Left ventricle myocardium superior (tissue), 1 donor: ENCODE data around the gene GPX7. TPM values are rescaled to one million over a fixed set of nuclear protein-coding genes. Genes with fewer than 3 reads are reported as not detected.
"Not testable (repeated sequence)": the region's sequence is repeated elsewhere in the genome, so short reads cannot be mapped to it uniquely, and the experiment has no call there.

Experiments
- ATAC-seq: fragments of 200-7000 bp; cut with Tn5 transposase; one replicate; pipeline ENCODE4 v1.9.1; 2020; ENCODE audit warnings: mild to moderate bottlenecking, moderate library complexity
- DNase-seq: peaks from one replicate; pipeline ENCODE4 v3.0.0-alpha.2; 2020
- intact Hi-C: fragments of 100-400 bp; cut with micrococcal nuclease; formaldehyde crosslinking; loops from one replicate; pipeline ENCODE4 v1.11.0; 2022
- long read RNA-seq: library from polyadenylated mRNA; unstranded; transcript quantifications from one replicate; pipeline ENCODE4 v2.0.0, GENCODE V29; 2021
- total RNA-seq: library from RNA; stranded (reverse); fragmentation: NEBNext Ultra II Directional; extraction: Animal tissue kit (Norgen Biotek cat#: 25700); gene quantifications from one replicate; pipeline ENCODE4 v1.2.1, GENCODE V29; 2021
- donor health status: DM: no; HTN: yes; CAD: no; lungs with severe emphysema.

Gene GPX7
- total RNA-seq: 4.2 TPM
- long read RNA-seq, transcript GPX7-201 (3 exons, 1,228 nt): major isoform, 5 of 7 reads
- long read RNA-seq, partial matches to known transcripts: 0 of 7 reads
- long read RNA-seq, other reads (novel, unspliced or antisense): 2 of 7 reads

GRCh38 chr1:52601991-52602855 is at the start of gene GPX7:
Gene GPX7 (plus strand): TSS chr1:52602371. CDS start chr1:52602410, 39 bp downstream.
- ATAC-seq: peak; percentile 81
- intact Hi-C loops: no loop called here
- DNase-seq: peak; percentile 62

GRCh38 chr1:52552505-52553361 is 49.4 kb upstream of the GPX7 start, which contains the start of gene TUT4:
Gene TUT4 (minus strand): TSS chr1:52553092. CDS start chr1:52526280, 26,812 bp downstream.
- ATAC-seq (peak; percentile 90), DNase-seq (peak; percentile 86)
- intact Hi-C loops: no loop called here

- DNase-seq (peak; percentile 91), ATAC-seq (peak; percentile 94)
- intact Hi-C loops: no loop called here
These were observed 48.6 kb upstream of the GPX7 start for GRCh38 chr1:52553362-52554266.

- no peak for ATAC-seq
- intact Hi-C loops: no loop called here
- no peak for DNase-seq
These were observed 47.9 kb upstream of the GPX7 start for GRCh38 chr1:52554267-52554640.

- intact Hi-C loops: no loop called here
- ATAC-seq (no peak), DNase-seq (no peak)
These were observed 47.4 kb upstream of the GPX7 start for GRCh38 chr1:52554756-52555155.

GRCh38 chr1:52556641-52557360 is 45.4 kb upstream of the GPX7 start:
- DNase-seq (no peak), ATAC-seq (no peak)
- intact Hi-C loops: no loop called here

GRCh38 chr1:52558941-52559340 is 43.2 kb upstream of the GPX7 start:
- ATAC-seq: no peak
- intact Hi-C loops: no loop called here

GRCh38 chr1:52559875-52560274 is 42.3 kb upstream of the GPX7 start:
- intact Hi-C loops: no loop called here
- no peak for ATAC-seq
- DNase-seq: no peak

More at GRCh38 chr1:52558941-52559340, 43.2 kb upstream of the GPX7 start:
- no peak for DNase-seq

- ATAC-seq (no peak), DNase-seq (no peak)
- intact Hi-C loops: no loop called here
These were observed 39.4 kb upstream of the GPX7 start for GRCh38 chr1:52562766-52563165.

GRCh38 chr1:52567943-52568342 is 34.2 kb upstream of the GPX7 start:
- no peak for DNase-seq
- intact Hi-C loops: no loop called here
- ATAC-seq: no peak

GRCh38 chr1:52569449-52570210 is 32.5 kb upstream of the GPX7 start:
- no peak for ATAC-seq
- intact Hi-C loops: no loop called here
- DNase-seq: no peak

GRCh38 chr1:52571783-52572182 is 30.4 kb upstream of the GPX7 start:
- ATAC-seq: no peak
- intact Hi-C loops: no loop called here
- no peak for DNase-seq

- ATAC-seq: no peak
- no peak for DNase-seq
- intact Hi-C loops: no loop called here
These were observed 29.8 kb upstream of the GPX7 start for GRCh38 chr1:52572387-52572786.

GRCh38 chr1:52574594-52574993 is 27.6 kb upstream of the GPX7 start:
- intact Hi-C loops: no loop called here
- ATAC-seq (no peak), DNase-seq (no peak)

- ATAC-seq (no peak), DNase-seq (no peak)
- intact Hi-C loops: no loop called here
These were observed 26.1 kb upstream of the GPX7 start for GRCh38 chr1:52576074-52576473.

- DNase-seq, ATAC-seq, intact Hi-C loops: not testable (repeated sequence)
These were observed 24.1 kb upstream of the GPX7 start for GRCh38 chr1:52578066-52578465.

GRCh38 chr1:52579415-52579814 is 22.8 kb upstream of the GPX7 start:
- no peak for DNase-seq
- intact Hi-C loops: no loop called here
- ATAC-seq: no peak

GRCh38 chr1:52580283-52580682 is 21.9 kb upstream of the GPX7 start:
- intact Hi-C loops: no loop called here
- DNase-seq (no peak), ATAC-seq (no peak)
